Jurkat, Clone E6-1 (cell line): Measurements from ENCODE around the gene GRIP1.

Experiments used
- DNase-seq: peaks from one replicate; pipeline ENCODE4 v3.0.0-alpha.2; 2011; ENCODE audit warnings: low read depth, low spot score
- H3K4me3 ChIP-seq: 2 replicates; pipeline ENCODE4 v1.5.1; 2011; ENCODE audit warnings: mild to moderate bottlenecking, low read length, control low read depth, moderate library complexity

GRIP1 gene

DNA sequence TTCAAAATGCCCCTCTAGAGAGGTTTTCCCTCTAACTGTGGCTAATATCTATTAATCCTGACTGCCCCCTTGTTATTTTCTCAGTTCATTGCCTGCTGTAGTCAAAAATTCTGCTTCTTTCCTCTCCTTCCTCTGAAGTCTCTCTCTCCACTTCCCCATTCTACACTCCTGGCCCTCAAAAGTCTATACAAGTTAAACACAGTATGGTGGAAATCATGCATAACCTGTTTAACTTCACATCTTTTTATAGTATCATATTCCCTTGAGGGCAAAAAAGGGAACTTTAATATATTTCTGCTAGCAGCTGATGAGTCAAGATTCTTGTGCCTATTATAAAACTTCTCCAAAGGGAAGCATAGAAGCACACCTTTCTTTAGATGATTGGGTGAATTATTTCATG, 16.7 kb downstream of the GRIP1 start:
- no peak overlapping the region for H3K4me3 ChIP-seq
- DNase-seq, result no peak

DNA sequence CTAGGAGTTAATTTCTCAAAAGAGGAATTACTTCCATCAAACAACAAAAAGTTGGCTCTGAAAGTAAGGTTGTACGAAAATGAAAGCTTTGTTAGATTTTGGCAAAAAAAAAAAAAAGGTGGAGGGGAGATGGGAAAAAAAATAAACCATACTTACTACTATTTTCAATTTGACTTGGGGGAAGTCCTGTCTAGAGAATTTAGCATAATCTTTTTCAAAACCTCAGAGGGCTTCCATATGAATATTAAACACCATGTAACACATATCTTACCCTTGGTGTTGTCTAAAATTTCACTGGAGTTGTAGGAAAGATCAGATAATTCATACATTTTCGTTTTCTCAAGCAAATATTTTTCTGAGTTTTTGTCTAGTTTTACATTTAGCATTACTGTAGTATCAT, 17.5 kb downstream of the GRIP1 start:
- H3K4me3 ChIP-seq, result no peak overlapping the region
- no peak for DNase-seq

DNA sequence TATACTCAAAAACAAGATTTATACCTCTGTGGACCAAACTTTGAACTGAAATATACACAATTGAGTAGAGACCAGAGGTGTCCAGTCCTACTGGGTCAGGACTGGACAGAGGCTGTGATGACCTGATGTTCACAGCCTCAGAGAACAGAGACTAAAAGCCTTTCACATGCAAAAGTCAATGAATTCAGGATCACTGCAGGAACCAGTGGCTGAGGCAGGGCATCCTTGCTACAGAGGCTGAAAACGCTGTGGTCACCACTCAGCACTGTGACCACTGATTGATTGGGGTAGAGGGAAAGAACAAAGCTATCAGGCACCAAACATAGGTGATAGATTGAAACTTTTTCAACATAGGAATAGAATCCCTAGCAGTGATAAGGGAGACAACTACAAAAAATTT, 25.1 kb downstream of the GRIP1 start:
- no peak for DNase-seq
- no peak overlapping the region for H3K4me3 ChIP-seq

DNA sequence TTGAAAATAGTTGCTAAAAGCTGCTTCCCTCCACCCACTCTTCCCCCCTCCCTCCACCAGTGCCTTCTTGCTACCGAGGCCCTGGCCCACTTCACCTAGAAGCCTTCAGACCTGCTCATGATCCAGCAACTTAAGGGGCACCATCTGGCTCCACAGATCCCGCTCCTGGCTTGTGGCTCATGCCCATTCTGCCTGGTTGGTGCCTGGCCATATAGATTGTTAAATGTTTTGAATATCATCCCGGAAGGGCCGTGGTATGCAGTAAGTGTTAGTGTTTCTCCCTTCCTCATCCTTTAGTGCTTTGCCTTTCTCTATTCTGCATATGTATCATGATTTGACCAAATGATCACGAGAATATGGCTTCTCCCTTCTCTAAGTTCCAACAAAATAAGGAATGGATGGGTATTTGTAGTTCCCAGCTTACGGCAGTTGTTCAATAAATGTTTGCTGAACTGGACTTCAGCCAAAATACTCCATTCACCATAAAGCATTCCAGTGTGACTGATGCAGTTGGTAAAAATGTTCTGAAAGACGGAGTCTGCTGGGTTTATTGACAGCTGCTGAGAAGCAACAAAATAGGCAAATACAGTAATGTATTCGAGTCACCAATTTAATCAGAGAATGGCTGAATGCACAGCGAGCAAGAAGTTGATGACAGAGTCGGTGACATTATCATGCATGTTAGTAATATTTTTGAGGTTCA, 30.7 kb downstream of the GRIP1 start:
- DNase-seq, result no peak
- no peak overlapping the region for H3K4me3 ChIP-seq

DNA sequence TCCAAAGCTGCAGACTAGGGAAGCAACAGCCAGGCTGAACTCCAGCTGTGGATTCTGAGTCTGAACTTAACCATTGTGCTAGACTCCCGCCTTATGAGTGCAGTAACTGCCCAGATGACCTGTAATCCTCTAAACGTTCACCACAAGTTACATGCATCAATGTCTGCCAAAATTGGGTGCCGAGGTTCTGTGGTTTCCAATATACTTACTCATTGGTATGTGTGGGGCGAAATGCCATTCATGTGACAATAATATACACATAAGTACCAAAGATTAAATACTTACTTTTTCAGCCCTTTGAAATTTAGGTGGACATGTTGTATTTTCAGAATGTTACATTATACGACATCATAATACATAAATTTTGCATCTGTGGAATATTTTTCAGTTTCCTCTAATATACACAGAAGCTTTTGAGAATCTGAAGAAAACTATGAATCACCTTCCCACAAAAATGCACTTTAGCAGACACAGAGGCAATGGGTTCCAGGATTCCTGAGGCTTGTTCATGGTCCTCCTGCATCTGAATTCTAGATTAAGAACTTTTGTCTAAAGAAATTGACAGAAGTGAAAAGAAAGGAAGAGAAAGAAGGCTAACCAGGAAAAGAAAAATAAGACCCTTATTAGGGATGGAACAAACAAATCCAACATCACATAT, 31.7 kb downstream of the GRIP1 start:
- no peak for DNase-seq
- H3K4me3 ChIP-seq, result no peak overlapping the region

DNA sequence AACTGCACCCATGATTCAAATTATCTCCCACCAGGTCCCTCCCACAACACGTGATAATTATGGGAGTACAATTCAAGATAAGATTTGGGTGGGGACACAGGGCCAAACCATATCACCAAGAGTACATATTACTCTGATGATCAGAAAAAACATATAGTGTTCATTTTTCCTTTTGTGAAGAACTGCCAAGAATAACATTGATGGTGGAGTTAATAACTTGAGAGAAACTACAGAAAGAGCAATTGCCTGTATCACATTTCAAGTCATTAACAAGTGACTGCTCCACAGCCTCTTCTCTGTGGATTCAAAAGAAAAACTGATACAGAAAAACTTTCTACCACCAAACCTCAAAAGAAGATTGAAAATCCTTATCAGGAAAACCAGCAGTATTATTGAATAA, 34.7 kb downstream of the GRIP1 start:
- no peak for DNase-seq
- H3K4me3 ChIP-seq, result no peak overlapping the region

DNA sequence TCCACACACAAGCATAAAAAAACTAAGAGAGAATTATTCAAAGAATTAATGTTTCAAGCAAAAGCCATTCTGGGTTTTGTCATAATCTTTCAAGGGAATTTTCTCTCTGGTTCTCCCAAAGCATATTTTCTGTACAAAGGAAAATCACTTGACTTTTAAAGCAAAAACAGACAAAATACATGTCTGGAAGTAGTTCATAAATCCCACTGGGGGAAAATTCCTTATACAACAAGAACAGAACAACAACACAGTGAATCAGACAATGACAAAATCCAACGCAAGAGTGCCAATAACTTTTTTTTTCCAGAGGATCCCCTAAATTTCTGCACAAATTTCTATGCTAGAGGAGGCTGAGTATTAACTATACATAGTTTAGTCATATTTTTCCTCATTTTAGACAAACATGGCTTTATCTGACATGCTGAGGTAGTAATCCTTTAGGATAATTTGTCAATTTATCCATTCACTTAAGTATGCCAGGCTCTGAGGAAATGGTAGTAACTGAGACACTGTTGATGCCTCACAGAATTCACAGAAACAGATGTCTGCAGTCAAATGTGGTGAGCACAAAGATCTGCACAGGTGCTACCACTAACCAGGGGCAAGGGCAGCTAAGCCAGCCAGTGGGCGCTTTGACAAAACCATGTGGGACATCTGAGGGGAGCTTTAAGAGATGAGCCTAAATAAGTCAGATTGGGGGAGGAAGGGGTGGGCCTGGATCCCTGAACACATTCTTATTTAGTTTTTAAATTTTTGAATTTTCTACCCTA, 38.0 kb downstream of the GRIP1 start:
- no peak overlapping the region for H3K4me3 ChIP-seq
- DNase-seq, result no peak

DNA sequence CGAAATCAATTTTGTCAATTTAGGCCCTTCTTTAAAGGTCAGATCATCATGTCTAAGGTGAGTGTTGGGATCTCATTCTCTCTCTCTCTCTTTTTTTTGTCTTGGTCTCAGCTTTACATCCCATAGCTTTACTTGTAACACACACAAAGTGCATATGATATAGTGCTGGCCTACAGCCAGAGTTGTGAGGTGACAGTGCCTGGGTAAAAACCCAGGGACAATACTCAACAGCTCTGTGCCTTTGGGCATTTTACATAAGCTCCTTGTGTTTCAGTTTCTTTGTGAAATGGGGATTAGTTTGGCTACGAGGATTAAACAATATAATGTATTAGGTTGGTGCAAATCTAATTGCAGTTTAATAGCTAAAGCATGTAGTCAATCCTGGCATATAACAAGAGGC, 40.2 kb downstream of the GRIP1 start:
- no peak for DNase-seq
- no peak overlapping the region for H3K4me3 ChIP-seq

DNA sequence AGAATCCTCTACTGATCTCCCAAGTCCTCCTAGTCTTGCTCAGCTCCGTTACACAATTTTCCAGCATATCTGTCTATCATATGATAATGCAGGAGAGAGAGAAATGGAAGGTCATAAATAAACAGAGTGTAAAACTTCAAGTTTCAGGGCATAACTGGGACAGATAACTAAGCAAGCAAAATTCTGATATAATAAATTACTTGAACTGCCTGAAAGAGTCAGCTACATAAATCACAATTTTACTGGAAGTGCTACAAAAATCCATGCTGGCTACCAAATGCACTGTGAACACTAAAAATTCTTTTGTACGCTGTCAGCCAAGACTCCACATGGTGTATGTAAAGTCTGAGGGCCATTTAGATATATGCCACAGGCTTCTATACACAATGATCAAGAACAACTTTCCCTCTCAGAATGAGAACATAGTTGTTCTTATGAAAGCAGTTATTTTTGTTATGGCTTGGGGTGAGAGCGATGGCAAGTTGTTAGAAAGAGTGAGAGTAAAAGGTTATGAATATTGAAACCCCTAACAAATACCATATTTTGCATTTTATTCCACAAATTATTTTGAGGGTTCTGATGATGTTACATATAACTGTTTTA, 41.1 kb downstream of the GRIP1 start:
- no peak overlapping the region for H3K4me3 ChIP-seq
- no peak for DNase-seq

DNA sequence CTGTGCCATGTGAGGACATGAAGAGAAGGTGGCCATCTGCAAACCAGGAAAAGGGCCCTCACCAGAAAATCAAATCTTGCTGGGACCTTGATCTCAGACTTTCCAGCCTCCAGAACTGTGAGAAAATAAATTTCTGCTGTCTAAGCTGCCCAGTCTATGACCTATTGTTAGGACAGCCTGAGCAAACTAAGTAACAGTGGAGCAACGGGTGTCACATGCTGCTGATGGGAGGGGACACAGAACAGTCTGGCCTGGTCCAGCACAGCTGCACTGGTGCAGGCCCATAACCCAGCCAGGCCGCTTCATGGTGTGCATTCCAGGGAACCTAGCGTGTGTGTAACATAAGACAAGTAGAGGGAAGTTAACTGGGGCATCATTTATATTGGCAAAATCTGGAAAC, 42.1 kb downstream of the GRIP1 start:
- no peak overlapping the region for H3K4me3 ChIP-seq
- no peak for DNase-seq

DNA sequence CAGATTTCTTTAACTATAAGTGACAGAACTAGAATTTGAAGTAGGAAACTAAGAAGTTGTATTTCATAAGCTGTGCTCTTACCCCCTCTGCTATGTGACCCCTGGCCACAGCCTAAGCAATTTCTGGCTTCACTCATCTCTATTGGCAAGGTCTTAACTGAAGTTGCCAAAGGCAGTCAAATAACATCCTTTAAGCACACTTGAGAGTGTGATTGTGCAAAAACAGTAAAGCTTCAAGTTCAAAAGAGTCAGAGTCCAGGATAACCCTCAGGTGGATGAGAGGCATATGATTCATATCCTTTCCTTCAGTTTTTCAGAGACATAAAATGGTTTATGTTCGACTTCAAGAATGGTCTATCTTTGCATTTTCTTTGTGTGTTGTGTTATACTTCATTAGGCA, 45.2 kb downstream of the GRIP1 start:
- no peak overlapping the region for H3K4me3 ChIP-seq
- no peak for DNase-seq

DNA sequence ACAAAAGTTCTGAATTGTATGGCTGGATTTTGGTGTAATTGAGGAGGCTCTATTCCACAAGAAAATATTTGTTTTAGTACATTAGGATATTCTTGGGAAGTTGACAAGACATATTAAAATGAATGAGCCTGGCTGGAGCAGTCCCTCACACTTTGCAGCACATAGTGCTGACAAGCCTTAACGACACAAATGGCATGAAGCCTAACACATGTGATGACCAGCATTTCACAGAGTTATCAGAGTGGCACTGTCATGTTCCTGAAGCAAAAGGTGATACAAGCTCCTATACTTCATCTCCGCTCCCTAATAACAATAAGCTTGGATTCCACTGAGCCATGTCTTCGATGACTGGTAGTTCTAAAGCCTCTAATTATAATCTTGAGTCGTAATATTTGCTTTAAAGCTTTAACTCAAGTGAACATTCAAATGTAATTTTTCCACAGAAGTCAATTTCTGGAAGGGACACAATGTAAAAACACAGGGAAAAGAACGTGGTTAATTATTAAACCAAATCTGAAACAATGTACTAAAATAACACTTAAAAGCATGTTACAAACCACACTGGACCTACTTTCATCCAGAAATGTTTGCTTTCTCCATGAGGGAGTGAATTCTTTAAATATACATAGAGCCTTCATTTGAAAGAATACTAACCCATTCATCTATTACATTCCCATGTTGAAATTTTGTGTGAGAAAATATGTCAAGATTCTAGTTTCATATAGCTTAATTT, 49.6 kb downstream of the GRIP1 start:
- no peak for DNase-seq
- no peak overlapping the region for H3K4me3 ChIP-seq

DNA sequence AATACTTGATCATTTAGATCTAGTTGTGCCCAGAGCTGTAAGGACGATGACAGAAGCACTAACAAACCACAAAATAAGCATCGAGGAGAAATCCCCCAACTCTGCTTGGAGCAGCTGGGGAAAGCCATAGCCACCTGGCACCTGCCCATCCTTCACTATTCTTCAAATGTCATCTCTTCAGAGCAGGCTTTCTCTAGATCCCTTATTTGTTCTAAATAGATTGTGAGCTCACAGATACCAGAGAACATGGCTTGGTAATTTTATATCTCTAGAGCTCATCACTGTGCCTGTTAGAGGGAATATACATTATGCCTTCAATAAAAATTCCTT, 50.9 kb downstream of the GRIP1 start:
- no peak for DNase-seq
- H3K4me3 ChIP-seq, result no peak overlapping the region

DNA sequence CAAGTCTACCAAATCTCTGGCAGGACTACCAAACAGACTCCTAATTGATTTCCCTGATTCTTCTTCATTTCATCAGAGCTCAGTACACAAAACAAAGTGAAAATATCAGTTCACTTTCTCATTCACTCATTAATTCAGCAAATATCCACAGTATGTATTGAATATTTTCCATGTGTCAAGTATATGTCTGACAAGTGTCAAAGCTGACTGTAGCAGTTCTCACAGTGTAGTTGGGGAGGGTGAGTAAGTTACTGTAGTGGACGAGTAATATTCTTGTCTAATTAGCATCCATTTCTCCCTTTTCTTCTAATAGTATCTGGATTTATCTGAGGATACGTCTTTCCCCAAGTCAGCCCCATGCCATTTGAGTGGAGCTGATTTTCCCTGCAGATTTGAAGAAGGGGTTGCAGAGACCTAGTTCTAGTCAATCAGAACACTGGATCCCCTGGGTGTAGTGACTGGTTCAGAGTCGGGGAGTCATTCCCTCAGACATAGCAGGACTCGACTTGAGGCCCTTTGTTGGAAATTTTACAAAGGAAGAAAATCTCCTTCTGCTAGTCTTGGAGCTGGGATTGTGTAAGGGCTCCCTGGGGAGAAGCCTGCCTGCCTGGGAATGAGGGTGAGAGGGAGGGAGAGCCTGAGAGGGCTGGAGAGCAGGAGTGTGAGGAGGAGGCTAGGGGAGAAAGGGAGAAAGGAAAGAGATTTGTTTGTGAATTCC, 51.4 kb downstream of the GRIP1 start:
- H3K4me3 ChIP-seq, result no peak overlapping the region
- DNase-seq, result no peak

DNA sequence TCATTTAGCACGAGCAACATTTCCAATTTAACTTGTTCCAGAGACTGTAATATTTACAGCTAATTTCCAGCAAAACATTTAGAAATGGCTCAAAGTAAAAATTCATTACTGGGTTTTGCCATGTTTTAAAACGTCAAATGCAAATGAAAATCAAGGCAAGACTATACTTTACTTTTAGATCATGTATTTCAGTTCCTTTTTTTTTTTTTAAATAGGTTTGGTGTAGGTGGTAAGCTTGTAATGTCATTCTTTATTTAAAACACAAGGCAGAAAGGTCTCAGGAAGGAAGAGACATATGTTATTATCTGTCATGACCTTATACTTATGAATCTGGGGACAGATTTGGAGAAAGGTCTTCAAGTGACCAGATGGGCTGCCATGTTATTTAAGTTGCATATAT, 54.1 kb downstream of the GRIP1 start:
- H3K4me3 ChIP-seq, result no peak overlapping the region
- DNase-seq, result no peak

DNA sequence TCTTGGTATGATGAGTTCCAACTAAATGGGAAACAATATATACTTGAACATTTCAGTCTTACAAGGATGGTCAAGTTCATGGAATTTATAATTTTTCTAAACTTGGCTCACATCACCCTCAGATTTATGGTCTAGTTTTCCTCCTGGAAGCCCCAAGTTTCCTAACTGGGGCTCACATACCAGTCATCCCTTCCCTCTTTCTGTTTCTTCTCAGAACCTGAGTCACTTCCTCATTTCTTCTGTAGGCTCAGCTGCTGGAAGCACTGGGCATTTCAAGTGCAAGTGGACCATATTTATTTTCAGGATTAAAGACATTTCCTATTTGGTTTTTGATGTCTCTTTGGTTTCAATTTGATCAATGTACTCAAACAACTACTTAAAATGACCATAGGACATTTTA, 55.4 kb downstream of the GRIP1 start:
- no peak overlapping the region for H3K4me3 ChIP-seq
- DNase-seq, result no peak

DNA sequence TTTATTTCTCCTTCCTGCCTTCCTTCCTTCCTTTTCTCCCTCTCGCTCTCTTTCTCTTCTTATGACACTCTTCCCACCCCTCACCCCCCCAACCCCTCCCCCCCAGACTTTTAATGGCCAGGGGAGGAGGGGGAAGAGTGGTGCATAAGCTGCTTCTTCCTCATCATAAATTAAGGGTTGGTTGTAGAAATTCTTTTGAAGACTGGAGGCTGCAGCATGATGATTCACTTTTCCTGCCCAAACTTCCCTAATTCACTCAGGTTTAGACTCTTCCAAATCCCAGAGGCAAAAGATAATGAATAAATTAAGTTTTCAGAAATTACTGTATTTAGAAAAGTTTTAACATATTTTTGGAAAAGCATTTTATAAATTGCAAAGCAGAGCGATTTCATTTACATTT, 58.2 kb downstream of the GRIP1 start:
- no peak for DNase-seq
- no peak overlapping the region for H3K4me3 ChIP-seq

DNA sequence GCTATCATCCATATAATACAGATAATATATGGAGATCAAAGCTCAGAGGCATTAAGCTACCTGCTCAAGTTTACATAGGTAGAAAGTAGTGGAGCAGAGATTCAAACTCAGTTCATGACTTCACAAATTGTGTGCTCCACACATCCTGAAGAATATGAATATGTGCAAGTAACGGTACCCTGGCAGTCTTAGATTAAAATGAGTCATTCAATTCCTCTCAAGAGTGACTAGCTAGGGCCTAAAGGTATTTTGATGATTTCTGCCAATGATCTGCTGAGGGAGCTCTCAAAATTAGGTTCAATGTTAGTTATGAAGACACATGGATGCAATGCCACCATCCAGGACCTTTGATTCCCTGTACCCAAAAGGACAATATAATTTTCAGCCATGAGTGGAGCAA, 58.9 kb downstream of the GRIP1 start:
- no peak for DNase-seq
- H3K4me3 ChIP-seq, result no peak overlapping the region

DNA sequence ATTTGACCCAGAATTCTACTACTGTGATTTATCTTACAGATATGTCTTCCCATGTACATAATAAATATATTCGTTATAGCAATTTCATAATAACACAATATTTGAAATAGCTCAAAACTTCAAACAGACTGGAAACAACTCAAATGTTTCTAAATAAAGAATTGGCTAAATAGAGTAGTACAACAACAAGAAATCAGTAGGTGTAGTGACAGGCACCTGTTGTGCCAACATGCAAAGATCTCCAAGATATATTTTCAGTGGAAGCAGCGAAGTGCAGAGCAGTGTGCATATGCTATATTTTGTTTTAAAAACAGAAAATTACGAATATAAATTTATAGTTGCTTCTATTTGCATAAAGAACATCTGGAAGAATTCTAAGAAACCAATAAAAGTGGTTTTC, 60.9 kb downstream of the GRIP1 start:
- DNase-seq, result no peak
- no peak overlapping the region for H3K4me3 ChIP-seq
